GM21786 (cell line): ENCODE measurements around the gene PRKAA2.
"Not testable (repeated sequence)": the region's sequence is repeated elsewhere in the genome, so short reads cannot be mapped to it uniquely, and the experiment has no call there.

Experiments used
- ATAC-seq: cut with Tn5 transposase; IDR thresholded peaks from one replicate; pipeline ENCODE4 v1.9.1; 2021; ENCODE audit not compliant: unreplicated experiment

The PRKAA2 gene

GRCh38 chr1:56644919-56645676 lies at the start of gene PRKAA2:
Gene PRKAA2 (plus strand): TSS chr1:56645314. CDS start chr1:56645388, 74 bp downstream.
- no peak for ATAC-seq

- ATAC-seq, result not testable (repeated sequence)
Observed at GRCh38 chr1:56595397-56596191, 49.5 kb upstream of the PRKAA2 start.

- not testable (repeated sequence) for ATAC-seq
Observed at GRCh38 chr1:56610097-56610496, 35.0 kb upstream of the PRKAA2 start.

GRCh38 chr1:56610770-56611169 lies 34.3 kb upstream of the PRKAA2 start:
- not testable (repeated sequence) for ATAC-seq

GRCh38 chr1:56617141-56617540 lies 28.0 kb upstream of the PRKAA2 start:
- ATAC-seq, result no peak

- no peak for ATAC-seq
Observed at GRCh38 chr1:56625819-56626440, 19.2 kb upstream of the PRKAA2 start.

GRCh38 chr1:56626546-56626945 lies 18.6 kb upstream of the PRKAA2 start:
- no peak for ATAC-seq

- ATAC-seq, result no peak
Observed at GRCh38 chr1:56627019-56627635, 18.0 kb upstream of the PRKAA2 start.

GRCh38 chr1:56627636-56628039 lies 17.5 kb upstream of the PRKAA2 start:
- ATAC-seq, result no peak

- no peak for ATAC-seq
Observed at GRCh38 chr1:56630786-56631185, 14.3 kb upstream of the PRKAA2 start.

GRCh38 chr1:56631901-56632300 lies 13.2 kb upstream of the PRKAA2 start:
- no peak for ATAC-seq

- no peak for ATAC-seq
Observed at GRCh38 chr1:56634981-56635380, 10.1 kb upstream of the PRKAA2 start.

- ATAC-seq, result no peak
Observed at GRCh38 chr1:56638248-56638647, 6.9 kb upstream of the PRKAA2 start.

- no peak for ATAC-seq
Observed at GRCh38 chr1:56639211-56639610, 5.9 kb upstream of the PRKAA2 start.

GRCh38 chr1:56643661-56644060 lies 1.5 kb upstream of the PRKAA2 start:
- ATAC-seq, result no peak

- ATAC-seq, result no peak
Observed at GRCh38 chr1:56644064-56644918, 823 bp upstream of the PRKAA2 start.

- ATAC-seq, result no peak
Observed at GRCh38 chr1:56645677-56646305, 677 bp downstream of the PRKAA2 start.

- ATAC-seq, result no peak
Observed at GRCh38 chr1:56646611-56647010, 1.5 kb downstream of the PRKAA2 start.

GRCh38 chr1:56647106-56647505 lies 2.0 kb downstream of the PRKAA2 start:
- no peak for ATAC-seq

- ATAC-seq, result no peak
Observed at GRCh38 chr1:56648546-56648945, 3.4 kb downstream of the PRKAA2 start.
